Measurements from ENCODE around the gene FUT2. TPM values are rescaled to one million over a fixed set of nuclear protein-coding genes. Genes with fewer than 3 reads are reported as not detected.

The FUT2 gene
- polyA plus RNA-seq, 1 donor from 2014 or later, result not detected

DNA sequence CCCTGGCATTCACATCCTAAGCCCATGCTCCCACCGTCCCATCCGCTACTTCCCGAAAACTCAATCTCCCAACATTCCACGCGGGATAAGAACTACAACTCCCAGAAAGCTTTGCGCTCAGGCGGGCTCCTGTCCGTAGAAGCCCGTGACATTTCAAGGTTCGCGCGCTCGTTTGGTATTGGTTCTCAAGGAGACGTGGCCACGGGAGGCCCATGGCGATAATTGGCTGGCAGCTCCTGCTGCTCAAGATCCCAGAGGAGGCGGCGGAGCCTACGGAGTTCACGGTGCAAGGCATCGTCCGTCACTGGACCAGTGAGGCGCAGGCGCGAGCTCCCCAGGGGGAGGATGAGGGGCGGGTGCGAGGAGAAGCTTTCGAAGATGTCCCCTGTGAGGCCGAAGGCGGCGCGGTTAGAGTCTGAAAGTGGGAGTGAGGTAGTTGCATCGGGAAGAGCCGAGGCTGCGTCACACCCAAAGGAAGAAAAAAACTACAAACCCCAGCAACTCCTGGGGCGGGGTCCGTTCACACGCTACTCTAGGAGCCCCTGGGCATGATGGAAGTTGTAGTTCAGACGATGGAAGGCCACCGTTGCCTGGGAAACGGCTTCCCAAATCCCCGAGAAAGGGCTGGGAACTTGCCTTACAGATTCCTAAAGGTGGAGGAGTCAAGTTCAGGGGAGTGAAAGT is 25.0 kb downstream of the FUT2 start:
- Mint-ChIP-seq H3K9me3 (peaks cover 2 to 7% (median 5%) of the 10 kb centered on the region in 3 donors), H3K36me3 (peaks cover 9% of the 10 kb centered on the region), H3K4me3 (peak overlapping the region; percentile 91 to 96 (median 96)), H3K27me3 (no peaks in the 10 kb centered on the region), H3K27ac (peak overlapping the region; percentile 90 to 99 (median 91)), H3K4me1 (peaks cover 15 to 18% (median 16%) of the 10 kb centered on the region in 3 donors)

DNA sequence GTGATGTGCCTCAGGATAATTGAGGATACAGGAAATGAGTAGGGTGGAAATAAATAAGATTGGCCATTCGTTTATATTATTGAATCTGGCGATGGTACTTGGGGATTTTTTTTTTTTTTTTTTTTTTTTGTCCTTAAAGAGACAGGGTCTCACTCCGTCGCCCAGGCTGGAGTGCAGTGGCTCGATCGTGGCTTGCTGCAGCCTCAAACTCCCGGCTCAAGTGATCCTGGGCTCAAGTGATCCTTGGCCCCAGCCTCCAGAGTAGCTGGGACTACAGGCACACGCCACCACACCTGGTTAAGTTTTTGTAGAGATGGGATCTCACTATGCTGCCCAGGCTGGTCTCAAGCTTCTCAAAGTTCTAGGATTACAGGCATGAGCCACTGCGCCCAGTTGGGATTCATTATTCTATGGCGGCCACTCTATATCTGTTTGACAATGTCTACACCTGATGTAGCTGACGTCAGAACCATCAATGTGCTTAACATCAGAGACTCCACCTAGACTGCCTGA is 26.5 kb downstream of the FUT2 start:
- H3K4me3 Mint-ChIP-seq, result no peak overlapping the region
- H3K27ac Mint-ChIP-seq, result no peak overlapping the region
- H3K36me3 Mint-ChIP-seq, result peaks cover 9% of the 10 kb centered on the region
- H3K9me3 Mint-ChIP-seq, result peaks cover 7 to 11% (median 10%) of the 10 kb centered on the region in 3 donors
- peaks cover 20 to 22% (median 21%) of the 10 kb centered on the region in 3 donors for H3K4me1 Mint-ChIP-seq
- no peaks in the 10 kb centered on the region for H3K27me3 Mint-ChIP-seq

DNA sequence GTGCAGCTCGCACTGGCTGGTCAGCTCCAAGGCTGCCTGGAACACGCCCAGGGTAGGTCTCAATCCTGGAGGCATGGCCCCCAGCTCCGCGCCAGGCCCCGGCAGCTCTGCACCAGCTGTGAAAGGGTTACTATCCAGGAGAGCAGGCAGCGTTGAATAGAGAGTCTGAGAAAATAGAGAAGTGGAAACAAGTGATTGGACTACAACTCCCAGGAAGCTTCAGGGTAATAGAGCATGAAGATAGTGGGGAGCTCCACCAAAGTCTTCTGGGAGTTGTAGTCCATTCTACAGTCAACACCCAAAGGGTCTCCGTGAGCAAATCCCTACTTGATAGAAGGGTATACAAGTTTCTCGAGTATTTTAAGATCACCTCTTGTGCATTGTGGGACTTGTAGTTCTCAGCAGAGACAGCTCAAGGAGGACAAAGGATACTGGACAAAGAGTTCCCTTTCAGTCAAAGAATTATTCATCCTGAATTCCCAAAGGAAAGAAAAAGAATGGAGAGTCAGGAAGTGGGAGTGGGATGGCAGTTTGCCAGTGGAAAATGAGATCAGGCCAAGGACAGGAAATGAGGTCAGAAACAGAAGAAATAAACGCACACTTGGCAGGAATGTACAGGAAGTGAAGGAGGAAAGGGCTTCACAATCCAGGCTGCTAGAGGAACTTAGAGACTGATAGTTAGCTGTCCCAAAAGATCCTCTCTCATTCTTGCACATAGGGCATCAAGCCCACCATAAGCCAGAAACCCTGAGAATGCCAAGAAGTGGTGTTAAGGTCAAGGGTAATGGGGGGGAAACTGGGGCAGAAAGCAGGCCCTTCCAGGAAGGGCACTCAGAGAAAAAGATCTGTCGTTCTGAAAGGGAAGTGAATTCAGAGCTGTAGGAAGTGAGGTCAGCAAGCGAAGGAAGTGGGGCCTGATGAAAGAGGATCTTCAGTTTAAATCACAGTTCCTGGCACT is 29.3 kb downstream of the FUT2 start:
- H3K27ac Mint-ChIP-seq, result peak overlapping the region; percentile 57 to 97 (median 83)
- peaks cover 8% of the 10 kb centered on the region for H3K36me3 Mint-ChIP-seq

DNA sequence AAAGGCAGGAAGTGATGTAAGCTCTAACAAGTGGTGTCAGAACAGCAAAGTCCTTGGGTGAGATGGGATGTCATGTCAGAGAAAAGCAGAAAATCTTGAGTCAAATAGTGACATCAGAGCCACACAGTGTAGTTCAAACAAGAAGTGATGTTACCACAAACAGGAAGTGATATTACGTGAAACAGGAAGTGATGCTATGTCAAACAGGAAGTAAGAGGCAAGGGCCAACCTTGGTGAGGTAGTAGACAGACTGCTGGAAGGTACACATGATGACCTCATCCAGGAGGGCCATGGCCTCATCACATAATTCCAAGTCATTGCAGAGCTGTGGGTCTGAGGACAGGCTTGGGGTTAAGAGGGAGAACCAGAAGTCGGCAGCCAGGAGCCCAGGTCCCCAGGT is 30.8 kb downstream of the FUT2 start:
- H3K4me1 Mint-ChIP-seq, result peaks cover 12 to 16% (median 15%) of the 10 kb centered on the region in 3 donors
- peaks cover 8% of the 10 kb centered on the region for H3K36me3 Mint-ChIP-seq
- peak overlapping the region in 2 of 3 donors; percentile 4 to 86 for H3K27ac Mint-ChIP-seq
- H3K4me3 Mint-ChIP-seq, result peak overlapping the region in 2 of 4 donors; percentile 39 to 45
- peaks cover 7 to 15% (median 12%) of the 10 kb centered on the region in 3 donors for H3K9me3 Mint-ChIP-seq
- H3K27me3 Mint-ChIP-seq, result peaks cover 3% of the 10 kb centered on the region

More for the DNA sequence above, 29.3 kb downstream of the FUT2 start:
- peak overlapping the region in 3 of 4 donors; percentile 35 to 83 (median 65) for H3K4me3 Mint-ChIP-seq
- peaks cover 7 to 15% (median 10%) of the 10 kb centered on the region in 3 donors for H3K9me3 Mint-ChIP-seq
- peaks cover 19 to 25% (median 20%) of the 10 kb centered on the region in 3 donors for H3K4me1 Mint-ChIP-seq
- H3K27me3 Mint-ChIP-seq, result no peaks in the 10 kb centered on the region

DNA sequence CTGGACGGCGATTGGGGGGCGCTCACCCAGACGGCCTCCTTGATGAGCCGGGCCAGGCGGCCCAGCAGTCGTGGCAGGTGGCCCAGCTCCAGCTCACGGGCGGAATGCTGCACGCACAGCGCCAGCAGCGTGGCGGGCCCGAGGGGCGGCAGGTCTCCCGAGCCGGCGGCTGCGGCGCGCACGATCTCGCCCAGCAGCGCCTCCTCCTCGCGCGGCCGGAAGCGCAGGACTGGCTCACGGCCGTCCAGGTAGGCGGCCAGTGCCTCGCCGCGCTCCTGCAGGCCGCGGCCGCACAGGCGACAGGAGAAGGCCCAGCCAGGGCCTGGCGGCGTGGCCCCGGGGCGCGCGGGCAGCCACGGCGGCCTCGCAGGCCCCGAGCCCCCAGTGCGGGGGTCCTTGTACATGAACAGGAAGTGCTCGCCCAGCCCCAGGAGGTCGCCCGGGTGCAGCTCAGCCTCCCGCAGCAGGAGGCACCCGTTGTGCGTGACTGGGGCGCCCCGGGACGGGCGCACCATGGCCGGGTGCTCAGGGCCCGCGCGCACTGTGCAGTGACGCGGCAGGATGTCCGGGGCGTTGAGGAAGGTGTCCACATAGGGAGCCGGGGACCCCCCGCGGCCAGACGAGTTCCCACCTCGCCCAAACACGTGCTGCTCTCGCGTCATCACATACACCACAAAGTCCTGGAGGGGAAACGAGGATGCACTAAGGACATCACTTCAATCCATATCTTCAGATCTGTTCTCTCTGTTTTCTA is 33.3 kb downstream of the FUT2 start:
- peaks cover 7 to 15% (median 12%) of the 10 kb centered on the region in 3 donors for H3K9me3 Mint-ChIP-seq
- H3K4me3 Mint-ChIP-seq, result no peak overlapping the region
- no peak overlapping the region for H3K27ac Mint-ChIP-seq
- peaks cover 3% of the 10 kb centered on the region for H3K27me3 Mint-ChIP-seq
- peaks cover 10% of the 10 kb centered on the region for H3K36me3 Mint-ChIP-seq
- peaks cover 12 to 16% (median 15%) of the 10 kb centered on the region in 3 donors for H3K4me1 Mint-ChIP-seq

DNA sequence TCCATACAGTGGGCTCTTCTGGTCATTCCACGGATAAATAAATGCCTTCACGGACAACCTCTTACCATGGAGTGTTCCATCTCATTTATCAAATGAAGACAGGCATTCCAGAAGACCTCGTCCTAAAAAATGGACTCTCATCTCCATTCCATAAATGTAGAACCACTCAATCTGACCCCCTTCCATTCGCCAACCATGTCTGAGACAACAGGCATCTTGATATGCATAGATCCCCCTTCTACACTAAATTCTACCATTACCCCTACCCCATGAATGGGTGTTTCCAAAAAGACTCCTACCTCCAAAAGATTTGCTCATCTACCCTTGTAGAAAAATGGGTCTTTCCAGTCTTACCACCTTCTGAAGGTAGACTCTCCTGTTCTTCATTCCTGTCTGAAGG is 35.7 kb downstream of the FUT2 start:
- Mint-ChIP-seq H3K27me3 (peaks cover 3% of the 10 kb centered on the region), H3K4me1 (peaks cover 3 to 6% (median 5%) of the 10 kb centered on the region in 3 donors), H3K36me3 (peaks cover 2% of the 10 kb centered on the region), H3K9me3 (peaks cover 3 to 6% (median 4%) of the 10 kb centered on the region in 3 donors), H3K27ac (no peak overlapping the region), H3K4me3 (no peak overlapping the region)

DNA sequence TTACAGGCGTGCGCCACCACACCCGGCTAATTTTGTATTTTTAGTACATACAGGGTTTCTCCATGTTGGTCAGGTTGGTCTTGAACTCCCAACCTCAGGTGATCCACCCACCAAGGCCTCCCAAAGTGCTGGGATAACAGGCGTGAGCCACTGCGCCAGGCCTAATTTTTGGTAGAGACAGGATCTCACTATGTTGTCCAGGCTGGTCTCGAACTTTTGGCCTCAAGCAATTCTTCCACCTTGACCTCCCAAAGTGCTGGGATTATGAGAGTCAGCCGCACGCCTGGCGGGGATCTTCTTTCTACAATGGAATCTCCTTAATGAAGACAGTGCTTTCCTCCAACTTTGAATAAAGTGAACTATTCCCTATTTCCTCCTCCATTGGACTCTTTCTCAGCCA is 38.9 kb downstream of the FUT2 start:
- Mint-ChIP-seq H3K4me1 (peaks cover 0 to 7% (median 0%) of the 10 kb centered on the region in 3 donors), H3K27me3 (peaks cover 3% of the 10 kb centered on the region), H3K27ac (no peak overlapping the region), H3K36me3 (peaks cover 2% of the 10 kb centered on the region), H3K9me3 (peaks cover 0 to 2% (median 0%) of the 10 kb centered on the region in 3 donors), H3K4me3 (no peak overlapping the region)

DNA sequence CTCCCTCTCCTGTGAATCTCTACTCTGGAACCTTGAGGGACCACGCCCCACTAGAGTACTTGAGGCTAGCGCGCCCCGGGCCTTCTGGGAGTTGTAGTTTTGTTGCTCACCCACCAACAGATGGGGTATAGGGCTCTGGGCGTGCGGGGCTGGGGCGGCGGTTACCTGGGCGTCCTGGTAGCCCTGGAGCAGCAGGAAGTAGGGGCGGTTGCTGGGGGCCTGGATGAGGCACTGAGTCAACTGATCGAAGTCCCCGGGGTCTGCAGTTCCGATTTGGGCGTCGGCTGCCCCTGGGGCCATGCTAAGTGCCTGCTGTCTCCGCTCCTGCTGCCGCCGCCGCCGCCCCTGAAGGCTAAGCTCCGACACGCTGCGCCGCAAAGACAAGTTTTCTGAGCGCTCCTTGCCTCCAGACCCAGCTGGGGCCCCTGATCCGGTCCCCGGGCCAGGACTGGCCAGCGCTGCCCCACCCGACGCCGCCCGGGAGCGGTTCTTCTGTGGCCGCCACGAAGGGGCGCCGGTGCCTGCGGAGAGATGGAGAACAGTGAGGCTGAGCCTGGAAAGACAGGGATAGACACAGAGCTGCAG is 39.4 kb downstream of the FUT2 start:
- peaks cover 0 to 7% (median 2%) of the 10 kb centered on the region in 3 donors for H3K4me1 Mint-ChIP-seq
- H3K9me3 Mint-ChIP-seq, result peaks cover 0 to 2% (median 0%) of the 10 kb centered on the region in 3 donors
- H3K27me3 Mint-ChIP-seq, result peaks cover 7% of the 10 kb centered on the region
- no peak overlapping the region for H3K4me3 Mint-ChIP-seq
- H3K27ac Mint-ChIP-seq, result no peak overlapping the region
- peaks cover 2% of the 10 kb centered on the region for H3K36me3 Mint-ChIP-seq

DNA sequence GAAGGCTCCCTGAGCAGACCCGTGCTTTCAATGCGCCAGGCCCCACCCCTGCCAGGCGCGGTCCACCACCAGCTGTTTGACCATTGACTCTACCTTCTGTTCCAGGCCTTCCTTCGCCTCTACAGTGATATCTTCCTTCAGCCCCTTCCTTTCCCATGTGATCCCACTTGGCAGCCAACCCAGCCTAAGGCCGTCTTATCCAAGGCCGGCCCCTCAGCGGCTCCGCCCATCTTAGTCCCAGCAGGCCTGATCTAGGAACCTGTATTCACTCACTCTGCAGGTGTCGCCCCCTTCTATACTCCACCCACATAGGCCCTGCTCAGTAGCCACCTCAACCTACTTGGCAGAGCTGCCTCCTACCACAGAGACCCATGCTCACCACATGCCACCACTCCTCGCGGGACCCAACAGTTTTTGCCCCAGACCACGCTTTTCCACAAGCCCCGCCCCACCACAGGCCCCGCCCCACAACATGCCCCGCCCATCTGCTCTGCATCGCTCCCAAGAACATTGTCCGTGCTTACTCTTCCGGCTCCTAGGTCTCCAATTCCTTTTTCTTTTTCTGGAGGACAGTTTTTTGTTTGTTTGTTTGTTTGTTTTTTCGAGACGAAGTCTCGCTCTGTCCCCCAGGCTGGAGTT is 41.7 kb downstream of the FUT2 start:
- Mint-ChIP-seq H3K4me3 (peak overlapping the region in 3 of 4 donors; percentile 24 to 72 (median 52)), H3K27ac (peak overlapping the region in 1 of 3 donors; percentile 67), H3K4me1 (peaks cover 0 to 17% (median 5%) of the 10 kb centered on the region in 3 donors), H3K9me3 (peaks cover 0 to 4% (median 0%) of the 10 kb centered on the region in 3 donors), H3K27me3 (peaks cover 9% of the 10 kb centered on the region), H3K36me3 (peaks cover 2% of the 10 kb centered on the region)

DNA sequence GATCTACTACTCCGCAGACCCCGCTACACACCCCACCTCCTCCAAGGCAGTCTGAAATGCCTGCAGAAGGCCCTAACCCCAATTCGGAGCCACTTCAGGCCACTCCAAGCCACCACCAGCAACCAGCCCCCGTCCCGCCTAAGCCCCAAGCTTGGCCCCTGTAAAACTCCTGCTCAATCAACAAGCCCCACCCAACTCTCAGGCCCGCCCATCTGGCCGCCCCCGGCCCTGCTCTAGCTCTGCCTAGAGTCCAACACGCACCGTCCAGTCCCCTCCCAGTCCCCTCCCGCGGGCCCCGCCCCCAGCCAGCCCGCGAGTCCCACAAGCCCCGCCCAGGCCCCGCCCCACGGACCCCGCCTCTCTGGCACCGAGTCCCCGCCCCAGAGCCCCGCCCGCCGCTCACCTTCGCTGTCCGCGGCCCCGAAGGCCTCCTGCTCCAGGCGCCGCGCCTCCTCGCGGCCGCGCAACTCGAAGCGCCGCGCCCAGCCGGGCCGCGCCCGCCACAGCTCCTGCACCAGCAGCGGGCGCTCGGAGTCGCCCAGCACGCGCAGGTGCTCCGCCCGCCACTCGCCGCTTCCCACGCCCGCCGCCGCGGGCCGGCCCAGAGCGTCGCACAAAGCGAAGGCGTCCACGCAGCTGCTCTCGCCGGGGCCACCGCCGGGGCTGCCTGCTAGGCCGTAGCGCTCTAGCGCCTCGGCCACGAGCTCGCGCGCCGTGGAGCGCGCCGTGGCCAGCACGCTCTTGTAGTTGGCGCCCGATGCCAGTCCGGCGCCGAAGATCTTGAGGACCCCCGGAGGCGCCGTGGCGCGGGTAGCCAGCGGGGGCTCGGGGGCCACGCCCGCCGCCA is 43.0 kb downstream of the FUT2 start:
- Mint-ChIP-seq H3K27me3 (peaks cover 9% of the 10 kb centered on the region), H3K4me1 (peaks cover 0 to 17% (median 5%) of the 10 kb centered on the region in 3 donors), H3K36me3 (no peaks in the 10 kb centered on the region), H3K9me3 (peaks cover 0 to 4% (median 0%) of the 10 kb centered on the region in 3 donors), H3K27ac (peak overlapping the region in 2 of 3 donors; percentile 63 to 67), H3K4me3 (peak overlapping the region; percentile 12 to 81 (median 50))

DNA sequence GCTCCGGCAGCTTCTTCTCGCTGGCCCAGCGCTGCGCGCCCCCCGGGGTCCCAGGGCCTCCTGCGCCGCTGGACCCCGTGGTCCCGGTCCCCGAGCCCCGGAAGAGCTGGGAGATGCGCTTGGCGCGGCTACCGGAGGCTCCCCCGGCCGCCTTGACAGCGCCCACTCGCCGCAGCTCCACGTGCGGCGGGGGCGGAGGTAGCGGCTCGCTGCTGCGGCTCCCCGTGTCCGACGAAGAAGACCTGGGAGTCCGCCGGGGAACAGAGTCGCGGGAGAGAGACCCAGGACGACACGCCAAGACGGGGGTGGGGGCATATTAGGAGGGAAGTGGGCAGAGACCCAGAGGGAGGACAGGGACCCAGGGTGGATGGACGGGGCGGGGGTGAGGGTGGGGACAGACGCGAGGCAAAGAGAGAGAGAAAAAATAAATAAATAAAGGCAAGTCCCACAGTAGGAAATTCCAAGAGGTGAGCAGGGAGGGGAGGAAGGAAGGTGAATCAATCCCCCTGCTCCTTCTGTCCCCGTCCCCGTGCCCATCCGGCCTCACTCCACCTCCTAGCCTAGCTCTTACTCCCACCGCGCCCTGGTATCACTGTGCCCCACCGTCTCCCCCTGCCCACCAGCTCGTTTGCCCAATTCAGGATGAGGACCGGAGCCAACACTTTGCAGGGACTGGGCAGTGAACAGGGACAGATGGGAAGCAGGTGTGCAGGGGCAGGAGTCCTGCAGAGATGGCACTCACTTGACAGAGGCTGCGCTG is 43.8 kb downstream of the FUT2 start:
- Mint-ChIP-seq H3K36me3 (no peaks in the 10 kb centered on the region), H3K27me3 (peaks cover 9% of the 10 kb centered on the region), H3K27ac (no peak overlapping the region), H3K4me3 (peak overlapping the region in 1 of 4 donors; percentile 75), H3K9me3 (peaks cover 0 to 4% (median 0%) of the 10 kb centered on the region in 3 donors), H3K4me1 (peaks cover 0 to 17% (median 5%) of the 10 kb centered on the region in 3 donors)

Measured in IgD-negative memory B cell (primary cell).